K562 (cell line): ENCODE measurements around the gene NRCAM. TPM values are rescaled to one million over a fixed set of nuclear protein-coding genes. Genes with fewer than 3 reads are reported as not detected.

Experiments used
- DIDO1 ChIP-seq: fragments of 450-650 bp; IDR thresholded peaks from 2 replicates; pipeline ENCODE4 v1.6.1; 2016; ENCODE audit warnings: low read depth, missing biosample characterization, missing genetic modification characterization
- JUND ChIP-seq, 2 experiments: IDR thresholded peaks; 2 replicates in 1 of 2; 3 replicates in 1 of 2; pipeline ENCODE4 v1.6.1; 2011; ENCODE audit warnings: borderline replicate concordance in 2 of 2, low read depth in 2 of 2, low read length in 2 of 2, improper control_type of control experiment in 1 of 2, missing biosample characterization in 1 of 2, missing genetic modification characterization in 1 of 2, missing genetic modification reagents in 1 of 2
- MAFK ChIP-seq: IDR thresholded peaks from 2 replicates; pipeline ENCODE4 v1.6.1; 2011; ENCODE audit warnings: low read length, improper control_type of control experiment
- MBD2 ChIP-seq: sonication (generic); IDR thresholded peaks from 2 replicates; pipeline ENCODE4 v1.6.1; 2016; ENCODE audit warnings: low read depth, borderline replicate concordance
- PCBP2 ChIP-seq: fragments of 200-400 bp; formaldehyde crosslinking; IDR thresholded peaks from 2 replicates; pipeline ENCODE4 v1.6.1; 2018; ENCODE audit warnings: low read length, low read depth, mild to moderate bottlenecking, moderate library complexity; ENCODE audit not compliant: poor library complexity, severe bottlenecking
- RBM34 ChIP-seq: fragments of 200-400 bp; formaldehyde crosslinking; IDR thresholded peaks from 2 replicates; pipeline ENCODE4 v1.6.1; 2018; ENCODE audit warnings: low read length, borderline replicate concordance; ENCODE audit not compliant: insufficient read depth
- SREBF1 ChIP-seq: fragments of 150-350 bp; IDR thresholded peaks from 2 replicates; pipeline ENCODE4 v1.6.1; 2014; ENCODE audit warnings: antibody characterized with exemption, low read depth, low read length, borderline replicate concordance
- TEAD1 ChIP-seq, 2 experiments: fragments of 450-650 bp in 1 of 2; sonication (generic) in 1 of 2; formaldehyde crosslinking; IDR thresholded peaks; 2 replicates each; pipeline versions ENCODE4 v1.4.0 to v1.8.0; 2020 to 2022; ENCODE audit warnings: mild to moderate bottlenecking in 2 of 2, missing genetic modification reagents in 1 of 2
- TOE1 ChIP-seq, 2 experiments: fragments of 450-650 bp in 1 of 2; sonication (generic) in 1 of 2; formaldehyde crosslinking in 1 of 2; IDR thresholded peaks; 2 replicates each; pipeline versions ENCODE4 v1.7.1 to v1.8.0; 2016 to 2022; ENCODE audit warnings: borderline replicate concordance in 2 of 2, mild to moderate bottlenecking in 2 of 2, antibody characterized with exemption in 1 of 2, inconsistent platforms in 1 of 2, low read depth in 1 of 2, missing genetic modification reagents in 1 of 2, moderate library complexity in 1 of 2
- TRIM24 ChIP-seq, 2 experiments: fragments of 450-650 bp; IDR thresholded peaks; 2 replicates each; pipeline ENCODE4 v1.6.1; 2016
- U2AF2 ChIP-seq: fragments of 200-400 bp; formaldehyde crosslinking; optimal IDR thresholded peaks from 2 replicates; pipeline ENCODE3; 2017; ENCODE audit warnings: low read depth, mild to moderate bottlenecking, low read length
- ZNF124 ChIP-seq: sonication (generic); formaldehyde crosslinking; IDR thresholded peaks from 2 replicates; pipeline ENCODE4 v1.8.1; 2022; ENCODE audit warnings: missing genetic modification reagents
- ZNF507 ChIP-seq: conservative IDR thresholded peaks from 2 replicates; pipeline ENCODE4 v1.6.1; 2017; ENCODE audit warnings: missing genetic modification characterization, missing compliant biosample characterization
- polyA plus RNA-seq, 8 experiments: library from polyadenylated mRNA; depleted of rRNA in 4 of 8; stranded (reverse) in 5 of 8; unstranded in 3 of 8; fragments of >200 nt; fragmentation: Nextera tagmentation in 2 of 8; fragmentation: Illumina TruSeq in 1 of 8; extraction: Ambion mirVana in 2 of 8; extraction: Trizol in 1 of 8; gene quantifications; 2 replicates each; pipeline versions ENCODE4 v1.2.1 to v1.2.3, GENCODE V29; 2011 to 2014; ENCODE audit warnings: inconsistent platforms in 1 of 8, missing spikeins in 1 of 8
- total RNA-seq, 7 experiments: library from RNA; depleted of rRNA in 6 of 7; stranded (reverse); fragments of >200 nt in 6 of 7; fragmentation: Illumina TruSeq in 2 of 7; extraction: Trizol in 2 of 7; gene quantifications; 2 replicates each; pipeline versions ENCODE4 v1.2.1 to v1.2.3, GENCODE V29; 2011 to 2021; ENCODE audit warnings: low replicate concordance in 1 of 7
- TF ChIP-seq, protein P1 (sequence below): fragments of 250-450 bp; sonication (Bioruptor Pico); IDR thresholded peaks from 2 replicates; pipeline ENCODE4 v1.9.0; 2021; ENCODE audit warnings: mild to moderate bottlenecking, inconsistent platforms

NRCAM gene
- total and polyA plus RNA-seq, 9 of the 15 experiments (the other 6 are each of a cell fraction or from before 2014, with no cell fraction given) = 0.03 to 0.54 (median 0.12) TPM; not detected in 1

DNA sequence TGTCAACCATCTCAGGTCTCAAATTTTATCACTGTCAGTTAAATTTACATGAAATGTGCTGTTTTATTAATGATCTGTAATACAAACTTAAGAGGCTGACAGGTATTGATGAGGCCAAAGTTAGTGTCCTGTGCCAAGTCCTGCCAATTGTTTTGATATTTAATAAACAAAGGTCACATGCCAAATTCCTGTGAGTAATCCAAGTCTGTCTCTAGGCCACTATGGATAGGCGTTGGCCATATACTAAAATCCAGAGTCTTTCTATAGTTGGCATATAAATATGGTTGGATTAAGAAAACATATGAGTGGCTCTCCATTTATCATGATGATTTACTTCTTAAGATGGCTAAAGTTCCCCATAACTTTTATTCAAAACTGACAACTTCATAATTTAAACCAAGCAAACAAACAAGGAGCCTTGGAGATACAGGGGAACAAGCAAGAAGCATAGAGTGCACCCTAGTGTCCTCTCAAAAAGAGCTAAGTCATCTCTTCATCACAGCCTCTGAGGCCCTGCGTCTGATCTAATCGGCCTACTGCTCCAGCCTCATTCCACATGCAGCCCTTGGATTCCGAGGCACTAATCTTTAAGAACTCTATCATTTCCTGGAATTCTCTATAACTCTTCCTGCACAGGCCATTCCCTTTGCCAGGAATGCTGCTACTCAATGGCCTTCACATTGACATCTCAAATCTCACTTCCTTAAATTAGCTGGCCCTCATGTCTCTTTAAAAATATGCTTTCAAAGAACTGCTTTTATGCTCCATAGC lies 32.7 kb upstream of the NRCAM start (continued):
- TF ChIP-seq TOE1 (IDR thresholded peaks at IDR 0.05; ENCODE audit: borderline replicate concordance) (no peak), TOE1 (CRISPR knock-in tag; IDR thresholded peaks at IDR 0.05; ENCODE audit: borderline replicate concordance, low read depth) (no peak), JUND (IDR thresholded peaks at IDR 0.05; ENCODE audit: borderline replicate concordance, low read depth, low read length) (peak; percentile 48; the same call in 1 of the 2 replicates), JUND (tag; IDR thresholded peaks at IDR 0.05; ENCODE audit: borderline replicate concordance, low read depth, low read length) (peak; percentile 64; the same call in 1 of the 3 replicates), ZNF507 (tag) (no peak), SREBF1 (no peak), TRIM24 (IDR thresholded peaks at IDR 0.05) (0 out of 4 replicates have a peak, but pooled peaks of 1 of the 2 experiments have one; percentile 5), TEAD1 (CRISPR knock-in tag; IDR thresholded peaks at IDR 0.05) (0 out of 4 replicates have a peak, but pooled peaks of 1 of the 2 experiments have one; percentile 21), RBM34 (no peak), DIDO1 (no peak), MAFK (peak; percentile 90), PCBP2 (no peak), U2AF2 (no peak), ZNF124 (CRISPR knock-in tag) (no peak), MBD2 (no peak)
- TF ChIP-seq, protein P1, sequence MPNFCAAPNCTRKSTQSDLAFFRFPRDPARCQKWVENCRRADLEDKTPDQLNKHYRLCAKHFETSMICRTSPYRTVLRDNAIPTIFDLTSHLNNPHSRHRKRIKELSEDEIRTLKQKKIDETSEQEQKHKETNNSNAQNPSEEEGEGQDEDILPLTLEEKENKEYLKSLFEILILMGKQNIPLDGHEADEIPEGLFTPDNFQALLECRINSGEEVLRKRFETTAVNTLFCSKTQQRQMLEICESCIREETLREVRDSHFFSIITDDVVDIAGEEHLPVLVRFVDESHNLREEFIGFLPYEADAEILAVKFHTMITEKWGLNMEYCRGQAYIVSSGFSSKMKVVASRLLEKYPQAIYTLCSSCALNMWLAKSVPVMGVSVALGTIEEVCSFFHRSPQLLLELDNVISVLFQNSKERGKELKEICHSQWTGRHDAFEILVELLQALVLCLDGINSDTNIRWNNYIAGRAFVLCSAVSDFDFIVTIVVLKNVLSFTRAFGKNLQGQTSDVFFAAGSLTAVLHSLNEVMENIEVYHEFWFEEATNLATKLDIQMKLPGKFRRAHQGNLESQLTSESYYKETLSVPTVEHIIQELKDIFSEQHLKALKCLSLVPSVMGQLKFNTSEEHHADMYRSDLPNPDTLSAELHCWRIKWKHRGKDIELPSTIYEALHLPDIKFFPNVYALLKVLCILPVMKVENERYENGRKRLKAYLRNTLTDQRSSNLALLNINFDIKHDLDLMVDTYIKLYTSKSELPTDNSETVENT (CRISPR knock-in tag) = no peak
